ENCODE measurements around the gene TDRD6.
"Not testable (repeated sequence)": the region's sequence is repeated elsewhere in the genome, so short reads cannot be mapped to it uniquely, and the experiment has no call there.

The TDRD6 gene

DNA sequence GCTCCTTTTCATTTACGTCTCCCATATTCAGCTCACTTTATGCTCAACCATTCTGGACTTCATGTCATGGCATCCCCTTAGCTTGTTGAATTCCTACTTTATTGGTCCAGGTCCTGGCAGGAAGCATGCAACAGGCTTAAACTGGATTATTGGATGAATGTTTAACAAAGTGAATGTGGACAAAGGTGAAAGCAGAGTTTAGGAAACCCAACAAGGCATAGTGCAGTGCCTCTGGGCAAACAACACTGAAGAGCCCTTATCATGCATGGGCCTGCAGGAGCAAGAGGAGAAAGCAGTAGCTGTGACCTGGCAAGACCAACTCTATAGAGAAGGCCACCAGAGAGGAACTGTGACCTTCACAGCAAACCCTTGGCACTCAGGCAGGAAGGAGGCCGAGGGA is 53.8 kb downstream of the TDRD6 start:
- DNase-seq (ENCODE audit: low read depth) = no peak
- no peak overlapping the region for H3K4me3 ChIP-seq (ENCODE audit: low read length)
- TF ChIP-seq, protein P1, sequence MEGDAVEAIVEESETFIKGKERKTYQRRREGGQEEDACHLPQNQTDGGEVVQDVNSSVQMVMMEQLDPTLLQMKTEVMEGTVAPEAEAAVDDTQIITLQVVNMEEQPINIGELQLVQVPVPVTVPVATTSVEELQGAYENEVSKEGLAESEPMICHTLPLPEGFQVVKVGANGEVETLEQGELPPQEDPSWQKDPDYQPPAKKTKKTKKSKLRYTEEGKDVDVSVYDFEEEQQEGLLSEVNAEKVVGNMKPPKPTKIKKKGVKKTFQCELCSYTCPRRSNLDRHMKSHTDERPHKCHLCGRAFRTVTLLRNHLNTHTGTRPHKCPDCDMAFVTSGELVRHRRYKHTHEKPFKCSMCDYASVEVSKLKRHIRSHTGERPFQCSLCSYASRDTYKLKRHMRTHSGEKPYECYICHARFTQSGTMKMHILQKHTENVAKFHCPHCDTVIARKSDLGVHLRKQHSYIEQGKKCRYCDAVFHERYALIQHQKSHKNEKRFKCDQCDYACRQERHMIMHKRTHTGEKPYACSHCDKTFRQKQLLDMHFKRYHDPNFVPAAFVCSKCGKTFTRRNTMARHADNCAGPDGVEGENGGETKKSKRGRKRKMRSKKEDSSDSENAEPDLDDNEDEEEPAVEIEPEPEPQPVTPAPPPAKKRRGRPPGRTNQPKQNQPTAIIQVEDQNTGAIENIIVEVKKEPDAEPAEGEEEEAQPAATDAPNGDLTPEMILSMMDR (IDR thresholded peaks at IDR 0.05; ENCODE audit: insufficient read depth, low read depth, low read length, missing control alignments) = no peak

DNA sequence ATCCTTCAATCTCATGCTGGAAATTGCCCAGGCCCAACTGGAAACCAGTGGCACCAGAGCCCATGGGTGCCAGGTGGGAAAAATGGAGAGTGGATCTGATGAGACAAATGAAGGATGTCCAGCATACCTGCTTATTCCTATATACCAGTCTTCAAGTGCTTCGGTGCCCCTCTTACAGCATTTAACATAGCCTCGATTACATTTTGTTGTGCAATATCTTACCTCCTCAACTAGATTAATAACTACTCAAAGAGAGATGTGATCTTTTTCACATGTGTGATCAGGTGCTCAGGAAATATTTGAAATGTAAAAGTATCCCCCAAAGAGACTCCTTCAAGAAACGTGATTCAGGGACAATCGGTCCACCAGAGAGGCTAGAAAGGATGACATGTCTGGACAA is 54.2 kb downstream of the TDRD6 start:
- no peak for DNase-seq (ENCODE audit: low read depth)
- H3K4me3 ChIP-seq (ENCODE audit: low read length) = no peak overlapping the region
- TF ChIP-seq, protein P1 (IDR thresholded peaks at IDR 0.05; ENCODE audit: insufficient read depth, low read depth, low read length, missing control alignments) = no peak

DNA sequence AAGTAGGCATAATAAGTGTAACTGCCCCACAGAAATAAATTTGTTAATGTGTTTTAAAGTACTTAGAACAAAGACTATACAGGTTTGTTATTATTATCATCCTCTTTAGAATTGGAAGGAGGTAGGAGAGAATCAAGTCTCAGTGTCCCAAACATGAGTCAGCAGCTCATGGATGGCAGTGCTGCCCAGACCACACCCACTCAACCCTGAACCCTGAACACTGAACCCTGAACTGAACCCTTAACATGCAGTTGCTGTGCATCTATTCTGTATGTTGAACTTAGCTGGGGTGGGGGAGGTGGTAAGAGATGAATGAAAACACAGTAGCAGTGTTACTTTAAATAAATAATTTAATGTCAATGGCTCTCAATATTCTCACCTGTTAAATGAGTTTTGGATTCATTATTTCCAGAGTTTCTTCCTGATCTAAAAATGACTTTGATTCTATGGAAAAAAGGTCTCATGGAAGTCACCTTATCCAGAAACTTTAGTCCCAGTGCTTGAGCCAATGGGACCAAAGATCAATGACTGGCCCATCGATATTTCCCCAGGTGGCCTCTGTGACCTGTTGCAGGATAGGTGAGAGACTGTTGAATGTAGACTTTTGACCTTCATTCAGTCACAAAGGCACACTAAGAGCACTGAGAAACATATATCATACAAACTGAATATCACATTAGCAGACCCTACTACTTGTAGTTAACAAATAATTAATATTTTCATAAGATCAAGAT is 55.9 kb downstream of the TDRD6 start:
- no peak overlapping the region for H3K4me3 ChIP-seq (ENCODE audit: low read length)
- DNase-seq (ENCODE audit: low read depth) = no peak
- TF ChIP-seq, protein P1 (IDR thresholded peaks at IDR 0.05; ENCODE audit: insufficient read depth, low read depth, low read length, missing control alignments) = no peak

DNA sequence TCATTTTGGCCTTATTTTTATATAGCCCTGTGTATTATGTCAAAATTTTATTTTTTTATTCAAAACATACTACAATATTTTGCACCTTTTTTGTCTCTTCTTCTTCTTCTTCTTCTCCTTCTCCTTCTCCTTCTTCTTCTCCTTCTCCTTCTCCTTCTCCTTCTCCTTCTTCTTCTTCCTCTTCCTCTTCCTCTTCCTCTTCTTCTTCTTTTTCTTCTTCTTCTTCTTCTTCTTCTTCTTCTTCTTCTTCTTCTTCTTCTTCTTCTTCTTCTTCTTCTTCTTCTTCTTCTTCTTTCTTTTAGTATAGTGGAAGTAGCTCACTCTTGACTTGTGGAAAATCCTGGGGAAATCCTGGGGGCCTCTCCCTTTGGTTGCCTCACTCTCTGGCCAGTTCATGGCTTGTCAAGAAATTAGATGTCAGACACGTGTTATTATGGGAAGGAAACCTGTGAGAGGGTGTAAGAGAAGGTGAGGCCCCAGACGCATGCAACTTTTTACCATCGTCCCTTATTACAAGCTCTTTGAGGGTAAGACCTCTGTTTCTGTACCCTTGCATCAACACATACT is 56.6 kb downstream of the TDRD6 start:
- H3K4me3 ChIP-seq (ENCODE audit: low read length); DNase-seq (ENCODE audit: low read depth): not testable (repeated sequence)

DNA sequence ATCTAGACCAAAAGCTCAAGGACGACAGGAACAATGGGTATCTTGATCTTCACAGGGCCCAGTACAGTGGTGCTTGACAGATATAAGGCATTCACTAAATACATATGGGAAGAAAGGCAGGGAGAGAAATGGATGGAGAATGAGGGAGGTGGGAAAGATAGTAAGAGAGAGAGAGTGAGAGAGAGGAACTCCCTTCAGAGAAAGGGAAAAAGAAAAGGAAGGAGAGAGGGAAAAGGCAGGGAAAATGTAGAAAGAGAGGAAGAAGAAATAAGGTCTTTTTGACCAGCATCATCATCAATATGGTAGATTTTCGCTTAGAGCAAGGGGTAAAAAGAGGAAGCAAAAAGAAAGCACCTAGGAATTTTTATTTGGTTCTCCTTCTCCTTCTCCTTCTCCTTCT is 58.3 kb downstream of the TDRD6 start:
- no peak for DNase-seq (ENCODE audit: low read depth)
- TF ChIP-seq, protein P1 (IDR thresholded peaks at IDR 0.05; ENCODE audit: insufficient read depth, low read depth, low read length, missing control alignments) = no peak

DNA sequence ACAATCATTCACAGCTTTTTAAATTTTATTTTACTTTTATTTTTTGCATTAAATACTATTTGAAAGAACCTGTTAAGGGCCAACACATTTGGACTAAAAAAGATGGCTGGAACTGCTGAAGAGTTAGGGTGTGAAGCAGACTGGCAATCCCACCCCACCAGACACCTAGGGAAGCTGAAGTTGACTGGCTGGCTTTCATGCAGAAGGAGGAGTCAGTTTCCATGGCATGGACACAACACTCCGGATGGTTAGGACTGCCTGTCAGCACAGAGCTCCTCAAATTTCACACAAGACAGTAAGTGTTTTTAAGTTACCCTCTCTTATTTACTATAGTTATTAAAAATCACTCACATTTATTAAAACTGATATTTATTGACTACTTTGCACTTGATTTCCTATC is 59.0 kb downstream of the TDRD6 start, which contains the start of gene ANKRD66:
Gene ANKRD66, plus strand, starts transcription at position 238 of the 400 bp plus-strand sequence. CDS start 5,016 bp downstream, outside the sequence.
- no peak within 1 kb of the TSS for H3K4me3 ChIP-seq (ENCODE audit: low read length)
- TF ChIP-seq, protein P1 (IDR thresholded peaks at IDR 0.05; ENCODE audit: insufficient read depth, low read depth, low read length, missing control alignments) = no peak
- DNase-seq (ENCODE audit: low read depth) = no peak

More for the DNA sequence above, 58.3 kb downstream of the TDRD6 start:
- H3K4me3 ChIP-seq (ENCODE audit: low read length) = no peak overlapping the region

DNA sequence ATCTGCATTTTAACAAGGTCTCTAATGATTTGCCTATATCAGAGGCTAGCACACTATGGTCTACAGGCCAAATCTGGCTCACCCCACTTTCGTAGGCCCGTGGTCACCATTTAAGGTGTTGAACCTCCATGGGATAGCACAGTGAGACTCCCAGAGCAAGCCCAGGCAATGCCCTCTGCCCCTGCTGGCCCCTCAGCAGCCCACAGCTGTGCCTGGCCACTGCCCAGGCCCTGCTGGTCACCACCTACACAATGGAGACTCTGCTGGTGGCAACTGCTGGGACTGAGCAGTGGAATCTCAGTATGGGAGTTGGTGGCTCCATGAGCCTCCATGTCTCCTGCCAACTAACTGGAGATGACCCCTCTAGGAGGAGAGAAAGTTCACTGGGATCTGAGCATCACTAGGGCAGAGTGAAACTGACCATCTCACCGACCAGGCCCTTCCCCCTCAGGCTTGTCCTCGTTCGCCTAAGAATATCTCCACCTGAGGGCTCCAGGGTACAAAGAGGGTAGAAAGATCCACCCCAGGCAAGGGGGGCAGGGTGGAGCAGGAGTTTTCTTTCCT is 61.3 kb downstream of the TDRD6 start:
- no peak for DNase-seq (ENCODE audit: low read depth)
- no peak overlapping the region for H3K4me3 ChIP-seq (ENCODE audit: low read length)
- TF ChIP-seq, protein P1 (IDR thresholded peaks at IDR 0.05; ENCODE audit: insufficient read depth, low read depth, low read length, missing control alignments) = no peak

Data from epithelial cell of esophagus (primary cell).